ENCODE results near the gene PAFAH2.

The PAFAH2 gene

DNA sequence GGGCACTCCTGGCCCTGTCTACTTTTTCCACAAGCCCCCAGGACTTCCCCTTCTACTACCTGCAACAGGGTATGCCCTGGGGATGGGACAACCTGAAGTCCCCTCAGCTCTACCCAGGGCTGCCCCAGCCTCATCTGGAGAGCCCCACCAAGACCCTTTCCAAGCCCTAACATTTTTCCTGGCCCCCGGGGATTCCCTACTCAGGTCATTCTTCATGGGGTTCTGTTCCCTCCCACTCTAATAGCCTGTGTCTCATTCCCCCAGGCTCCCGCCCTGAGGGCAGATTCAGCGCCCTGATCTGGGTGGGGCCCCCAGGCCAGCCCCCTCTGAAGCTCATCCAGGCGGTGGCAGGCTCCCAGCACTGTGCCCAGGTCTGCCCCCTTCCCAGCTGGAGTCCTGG is 33.3 kb upstream of the PAFAH2 start:
- no peak for DNase-seq (ENCODE audit: low read depth)

GRCh38 chr1:26029864-26030481 is 32.1 kb upstream of the PAFAH2 start:
- no peak for DNase-seq (ENCODE audit: low read depth)

DNA sequence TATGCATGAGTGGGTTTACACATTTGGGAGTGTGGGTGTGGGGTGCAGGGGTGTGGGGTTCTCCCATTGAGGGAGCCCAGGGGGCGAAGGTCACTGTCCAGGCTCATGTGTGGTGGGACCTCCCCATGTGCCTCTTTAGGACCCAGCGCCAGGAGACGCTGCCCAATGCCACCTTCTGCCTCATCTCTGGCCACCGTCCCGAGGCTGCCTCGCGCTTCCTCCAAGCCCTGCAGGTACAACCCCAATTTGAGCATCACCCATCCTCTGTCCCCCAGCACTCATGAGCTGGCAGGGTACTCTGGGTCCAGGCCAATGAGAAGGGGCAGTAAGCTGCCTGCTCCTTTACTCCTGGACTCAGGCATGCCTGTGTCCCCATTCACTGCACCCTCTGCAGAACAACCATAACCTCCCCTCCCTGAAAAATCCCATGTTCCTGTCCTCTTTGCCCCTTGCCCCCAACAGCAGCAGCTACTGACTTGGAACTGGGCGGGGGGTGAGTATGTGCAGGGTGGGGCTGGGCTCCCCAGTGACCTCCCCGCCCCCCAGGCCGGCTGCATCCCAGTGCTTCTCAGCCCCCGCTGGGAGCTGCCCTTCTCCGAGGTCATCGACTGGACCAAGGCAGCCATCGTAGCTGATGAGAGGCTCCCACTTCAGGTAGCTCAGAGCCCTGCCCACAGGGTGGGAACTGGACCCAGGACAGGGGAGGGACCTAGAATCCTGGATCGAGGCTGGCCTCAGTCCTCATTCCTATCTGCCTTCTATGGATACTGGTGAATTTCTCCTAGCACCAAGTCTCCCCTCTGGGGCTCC is 31.4 kb upstream of the PAFAH2 start:
- DNase-seq (ENCODE audit: low read depth): no peak

DNA sequence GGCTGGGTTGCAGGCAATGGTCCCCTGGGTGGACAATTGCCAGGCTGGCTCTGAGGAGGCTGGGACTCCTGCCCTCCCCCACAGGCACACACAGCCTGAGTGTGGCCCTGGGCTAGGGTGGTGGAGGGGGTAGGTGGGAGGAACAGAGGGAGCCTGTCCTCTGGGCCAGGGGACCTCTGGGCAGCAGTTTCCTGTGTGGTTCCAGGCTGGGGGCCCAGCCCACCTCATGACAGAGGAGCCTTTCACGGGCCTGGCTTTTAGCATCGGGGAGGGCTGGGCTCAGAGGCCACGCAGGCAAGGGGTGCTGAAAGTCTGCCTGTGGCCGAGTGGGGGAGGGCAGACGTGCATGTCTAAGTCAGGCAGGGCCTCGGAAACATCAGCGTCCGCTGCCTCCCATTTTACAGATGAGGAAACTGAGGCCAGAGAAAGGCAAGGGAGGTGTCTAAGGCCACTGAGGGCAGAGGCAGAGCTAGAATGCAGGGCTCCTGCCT is 30.7 kb upstream of the PAFAH2 start:
- no peak for DNase-seq (ENCODE audit: low read depth)

- no peak for DNase-seq (ENCODE audit: low read depth)
These were observed 30.0 kb upstream of the PAFAH2 start for GRCh38 chr1:26027716-26028489.

- no peak for DNase-seq (ENCODE audit: low read depth)
These were observed 27.7 kb upstream of the PAFAH2 start for GRCh38 chr1:26025517-26025916.

DNA sequence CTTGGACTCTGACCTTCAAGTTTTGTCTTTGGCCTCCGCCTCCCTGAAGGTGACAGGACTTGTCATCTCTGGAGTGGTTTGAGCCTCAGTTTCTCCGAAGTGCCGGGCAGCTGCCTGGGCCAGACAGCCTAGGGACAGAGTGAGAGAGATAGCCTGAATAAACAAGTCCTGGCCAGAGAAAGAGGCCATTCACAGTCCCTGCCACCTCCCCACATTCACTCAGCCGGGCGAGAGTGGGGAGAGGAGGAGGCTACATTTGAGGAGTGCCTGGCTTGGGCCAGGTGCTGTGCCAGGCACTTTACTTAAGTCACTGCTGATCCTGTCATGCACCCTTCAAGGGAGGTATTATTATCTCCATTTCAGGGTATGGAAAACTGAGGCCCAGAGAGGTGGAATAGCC is 27.2 kb upstream of the PAFAH2 start:
- DNase-seq (ENCODE audit: low read depth): no peak

GRCh38 chr1:26023826-26024225 is 26.0 kb upstream of the PAFAH2 start:
- no peak for DNase-seq (ENCODE audit: low read depth)

DNA sequence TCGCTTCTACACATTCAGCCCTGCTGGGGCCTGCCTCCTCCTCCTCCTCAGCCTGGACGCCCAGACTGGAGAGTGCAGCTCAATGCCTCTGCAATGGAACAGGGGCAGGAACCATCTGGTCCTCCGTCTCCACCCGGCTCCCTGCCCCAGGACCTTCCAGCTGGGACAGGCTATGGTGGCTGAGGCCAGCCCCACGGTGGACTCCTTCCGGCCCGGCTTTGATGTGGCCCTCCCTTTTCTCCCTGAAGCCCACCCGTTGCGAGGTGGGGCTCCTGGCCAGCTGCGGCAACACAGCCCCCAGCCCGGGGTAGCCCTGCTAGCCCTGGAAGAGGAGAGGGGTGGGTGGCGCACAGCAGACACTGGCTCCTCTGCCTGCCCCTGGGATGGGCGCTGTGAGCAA is 25.1 kb upstream of the PAFAH2 start:
- DNase-seq (ENCODE audit: low read depth): no peak

GRCh38 chr1:26022404-26022779 is 24.5 kb upstream of the PAFAH2 start:
- no peak for DNase-seq (ENCODE audit: low read depth)

DNA sequence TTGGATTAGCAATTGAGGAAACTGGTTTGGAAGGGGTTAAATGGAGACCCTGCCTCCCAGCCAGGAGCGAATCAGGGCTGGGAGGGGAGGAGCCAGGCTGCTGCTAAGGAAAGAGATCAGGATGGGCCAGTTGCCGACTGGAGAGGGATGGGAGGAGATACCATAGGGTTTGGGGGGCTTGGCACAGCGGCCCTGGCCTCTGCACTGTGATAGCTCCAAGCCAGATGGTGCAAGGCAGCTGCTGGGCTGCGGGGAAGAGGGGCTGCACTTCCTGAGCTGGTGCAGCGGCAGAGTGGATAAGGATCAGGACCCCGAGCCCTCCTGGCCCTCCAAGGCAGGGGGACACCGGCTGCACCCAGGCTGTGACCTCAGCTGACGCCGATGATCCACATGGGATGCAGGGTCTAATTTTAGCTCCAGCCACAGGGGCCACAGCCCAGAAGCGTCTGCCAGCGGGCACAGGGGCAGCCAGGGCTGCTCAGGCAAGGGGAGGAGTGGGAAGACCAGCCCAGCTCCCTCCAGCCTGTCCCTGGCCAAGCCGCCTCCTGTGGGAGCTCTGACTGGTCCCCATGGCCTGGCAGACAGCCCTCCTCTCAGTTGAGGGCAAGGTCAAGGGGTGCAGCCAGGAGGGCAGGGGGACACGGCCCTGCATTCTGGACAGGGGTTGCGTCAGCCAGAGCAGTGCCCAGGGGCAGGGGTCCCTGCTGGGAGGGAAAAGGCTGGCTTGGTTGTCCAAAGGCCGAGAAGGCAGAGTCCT is 24.0 kb upstream of the PAFAH2 start, which contains the start of gene EXTL1:
Gene EXTL1, plus strand, starts transcription at position 129 of the 757 bp plus-strand sequence. CDS start 872 bp downstream, outside the sequence.
- DNase-seq (ENCODE audit: low read depth): no peak

DNA sequence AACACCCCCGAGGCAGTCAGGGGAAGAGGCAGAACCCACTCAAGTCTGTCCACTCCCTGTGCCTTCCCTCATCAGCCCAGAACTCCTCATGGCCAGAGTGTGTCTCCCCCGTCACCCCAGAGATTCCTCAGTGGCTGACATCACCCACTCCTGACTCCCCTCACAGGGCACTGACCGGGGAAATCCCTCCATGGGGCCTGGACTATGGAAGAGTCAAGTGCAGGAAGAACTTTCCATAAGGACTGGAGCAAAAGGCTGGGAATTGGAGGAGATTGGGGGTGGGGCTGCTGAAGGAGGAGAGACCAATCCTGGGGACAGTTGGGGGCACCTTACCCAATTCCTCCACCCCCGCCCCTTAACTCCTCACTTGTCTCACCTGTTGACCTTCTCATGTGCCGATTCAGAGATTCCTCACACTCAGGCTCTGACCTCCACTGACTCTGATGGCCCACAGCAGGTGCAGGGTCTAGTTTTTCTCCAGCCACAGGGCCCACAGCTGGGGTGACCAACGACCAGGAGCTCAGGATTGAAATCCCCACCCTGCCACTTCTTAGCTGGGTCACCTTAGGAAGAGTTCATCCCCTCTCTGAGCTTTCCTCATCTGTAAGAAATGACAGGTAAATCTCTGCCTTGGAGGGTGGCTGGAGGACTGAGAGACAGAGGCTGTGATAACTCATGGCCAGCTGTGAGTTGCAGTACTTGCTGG is 23.2 kb upstream of the PAFAH2 start:
- no peak for DNase-seq (ENCODE audit: low read depth)

DNA sequence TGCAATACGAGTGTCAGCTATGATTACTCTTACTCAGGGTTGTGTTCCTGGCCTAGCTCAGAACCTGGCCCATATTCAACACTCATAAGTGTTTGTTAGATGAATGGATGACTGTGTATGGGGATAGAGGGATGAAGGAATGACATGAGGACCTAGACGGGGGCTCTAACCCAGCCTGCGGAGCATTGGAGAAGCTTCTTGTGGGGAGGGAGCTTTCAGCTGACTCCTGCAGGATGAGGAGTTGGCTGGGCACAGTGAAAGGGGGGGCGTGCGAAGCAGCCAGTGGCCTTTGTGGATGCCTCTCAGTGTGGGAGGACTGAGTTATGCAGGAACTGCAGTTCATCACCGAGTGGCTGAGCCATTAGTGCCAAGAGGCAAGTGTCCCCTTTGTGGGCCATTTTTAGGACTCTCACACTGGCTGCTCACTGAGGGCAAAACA is 22.5 kb upstream of the PAFAH2 start:
- DNase-seq (ENCODE audit: low read depth): no peak

- no peak for DNase-seq (ENCODE audit: low read depth)
These were observed 21.9 kb upstream of the PAFAH2 start for GRCh38 chr1:26019641-26020315.

DNA sequence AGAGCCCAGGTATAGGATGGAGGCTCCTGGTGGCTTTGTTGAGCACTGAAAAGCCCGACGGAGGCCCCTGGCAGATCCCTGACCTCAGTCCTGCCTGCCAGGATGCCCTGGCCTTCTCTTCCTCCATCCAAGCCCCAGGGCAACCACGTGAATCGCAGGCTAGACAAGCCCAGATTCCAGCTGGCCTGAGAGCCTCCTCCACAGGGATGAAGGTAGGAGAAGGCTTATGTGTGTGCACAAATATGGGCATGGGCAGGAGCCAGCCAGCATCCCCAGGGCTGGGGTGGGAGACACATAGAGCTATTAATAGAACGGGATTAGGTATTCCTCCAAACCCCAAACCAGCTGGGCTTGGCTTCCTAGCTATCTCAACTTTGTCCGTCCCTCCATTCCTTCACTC is 19.7 kb upstream of the PAFAH2 start:
- no peak for DNase-seq (ENCODE audit: low read depth)

DNA sequence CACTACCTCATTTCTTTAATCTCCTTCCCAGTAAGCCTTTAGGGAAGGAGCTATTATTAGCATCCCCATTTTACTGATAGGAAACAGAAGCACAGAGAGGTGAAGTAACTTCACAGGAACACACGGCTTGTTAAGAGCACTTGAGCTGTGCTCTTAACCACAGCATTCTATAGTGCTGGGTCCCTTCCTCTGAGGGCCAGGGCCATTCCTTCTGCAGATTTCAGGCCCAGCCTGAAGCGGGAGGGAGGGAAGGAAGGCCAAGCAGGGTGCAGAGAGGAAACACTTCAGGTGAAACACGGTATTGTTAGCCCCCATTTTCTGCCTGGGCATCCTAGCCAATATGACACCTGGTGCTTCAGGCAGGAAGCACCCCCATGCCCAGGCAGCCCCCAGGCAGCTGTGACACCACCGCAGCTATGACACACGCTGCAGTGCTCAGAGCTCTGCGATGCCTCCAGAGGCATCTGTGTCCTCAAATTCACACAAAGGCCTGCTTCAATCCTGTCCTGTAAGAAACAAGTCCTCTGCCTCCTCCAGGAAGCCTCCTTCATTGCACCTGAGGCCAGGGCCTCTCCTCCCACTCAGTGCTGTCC is 19.2 kb upstream of the PAFAH2 start:
- DNase-seq (ENCODE audit: low read depth): no peak

DNA sequence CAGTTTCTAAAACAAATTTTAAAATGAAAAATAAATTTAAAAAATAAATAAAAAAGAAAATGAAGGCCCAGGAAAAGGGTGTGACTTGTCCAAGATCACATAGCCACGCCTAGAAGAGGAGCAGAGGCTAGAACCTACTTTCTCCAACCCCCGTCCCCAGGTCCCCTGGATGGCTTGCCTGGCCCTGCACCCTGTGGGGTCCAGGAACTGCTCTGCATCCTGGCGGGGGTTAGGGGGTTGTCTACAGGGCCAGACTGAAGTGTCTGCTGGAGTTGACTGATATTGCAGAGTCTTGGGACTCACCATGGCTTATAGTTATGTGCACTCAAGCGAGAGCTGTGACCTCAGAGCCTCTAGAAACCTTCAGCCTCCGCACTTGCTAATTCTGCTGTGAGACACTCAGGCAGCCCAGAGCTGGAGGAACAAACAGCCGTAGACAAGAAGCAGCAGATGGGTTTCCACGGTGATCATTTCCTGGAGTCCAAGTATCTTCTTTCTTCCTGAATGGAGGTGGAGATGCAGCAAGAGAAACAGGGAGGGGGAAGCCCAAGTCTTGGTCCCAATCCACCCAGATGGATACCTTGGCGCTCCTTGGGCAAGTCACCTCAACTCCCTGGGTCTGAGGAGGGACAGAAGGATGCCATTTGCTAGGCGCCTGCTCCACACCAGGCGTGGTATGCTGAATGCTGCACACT is 18.5 kb upstream of the PAFAH2 start:
- DNase-seq (ENCODE audit: low read depth): no peak

DNA sequence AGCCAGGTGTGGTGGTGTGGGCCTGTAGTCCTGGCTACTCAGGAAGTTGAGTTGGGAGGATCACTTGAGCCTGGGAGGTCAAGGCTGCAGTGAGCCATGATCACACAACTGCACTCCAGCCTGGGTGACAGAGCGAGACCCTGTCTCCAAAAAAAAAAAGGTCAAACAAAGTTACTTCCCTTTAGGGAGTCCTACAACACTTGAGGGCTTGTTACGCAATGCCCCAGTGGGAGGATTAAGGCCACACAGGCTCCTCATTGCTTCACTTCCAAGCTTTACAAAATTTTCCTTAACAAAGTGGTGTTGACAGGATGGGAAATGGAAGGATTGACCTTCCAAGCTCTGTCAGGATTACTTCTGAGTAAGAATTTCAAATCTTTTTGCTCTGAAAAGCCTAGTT is 17.5 kb upstream of the PAFAH2 start:
- DNase-seq (ENCODE audit: low read depth): no peak

DNA sequence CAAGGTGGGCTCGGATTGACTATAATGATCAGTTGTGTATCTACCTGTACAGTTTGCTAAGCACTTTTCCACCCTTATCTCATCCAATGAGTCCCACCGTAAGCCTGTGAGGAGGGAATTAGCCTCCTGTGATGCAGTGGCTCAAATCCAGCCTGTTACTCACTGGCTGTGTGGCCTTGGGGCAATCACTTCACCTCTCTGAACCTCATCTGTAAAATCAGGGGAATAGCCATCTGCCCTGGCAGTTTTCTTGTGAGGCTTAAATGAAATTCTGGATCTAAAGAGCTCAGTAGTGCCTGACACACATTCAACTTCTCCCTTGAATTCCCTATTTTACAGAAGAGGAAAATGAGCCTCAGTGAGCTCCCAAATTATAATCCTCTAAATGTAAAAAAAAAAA is 16.3 kb upstream of the PAFAH2 start:
- no peak for DNase-seq (ENCODE audit: low read depth)

DNA sequence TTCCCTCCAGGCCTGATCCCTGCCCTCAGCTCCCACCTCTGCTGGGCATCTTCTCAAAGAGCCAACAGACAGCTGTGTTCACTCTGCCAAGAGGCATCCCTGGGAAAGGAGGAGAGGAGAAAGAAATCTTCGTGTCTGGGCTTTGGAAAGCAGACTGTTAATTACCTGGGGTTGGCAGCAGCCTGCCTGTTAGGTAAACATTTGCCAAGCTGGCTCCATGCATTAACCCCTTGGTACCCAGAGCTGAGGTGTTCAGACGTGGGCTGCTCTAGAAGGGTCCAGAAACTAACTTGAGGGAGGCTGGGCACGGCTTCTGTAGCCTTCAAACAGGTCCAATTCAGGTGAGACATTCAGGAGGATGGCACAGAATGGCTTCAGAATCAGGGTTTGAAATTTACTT is 15.0 kb upstream of the PAFAH2 start:
- no peak for DNase-seq (ENCODE audit: low read depth)

All from activated T-helper 1 cell treated with Interleukin-2 at 50 U/mL for 16 hours (primary cell).